ENCODE results near the gene FYCO1.

The FYCO1 gene

GRCh38 chr3:45907769-45908705, 87.6 kb downstream of the FYCO1 start:
- Mint-ChIP-seq H3K27me3 (no peaks in the 10 kb centered on the region), H3K4me1 (peaks cover 28 to 45% of the 10 kb centered on the region in 2 donors), H3K27ac (no peak overlapping the region), H3K9me3 (no peaks in the 10 kb centered on the region), H3K36me3 (peaks cover 10 to 12% of the 10 kb centered on the region in 2 donors), H3K4me3 (no peak overlapping the region)
- no peak for ATAC-seq (replicated peaks)
- DNase-seq, result no peak

GRCh38 chr3:45906681-45907407, 88.8 kb downstream of the FYCO1 start:
- ATAC-seq (replicated peaks), result no peak
- Mint-ChIP-seq H3K36me3 (peaks cover 10% of the 10 kb centered on the region in 2 donors), H3K4me1 (peaks cover 28 to 45% of the 10 kb centered on the region in 2 donors), H3K27ac (no peak overlapping the region), H3K4me3 (peak overlapping the region in 1 of 2 donors; percentile 6), H3K9me3 (no peaks in the 10 kb centered on the region), H3K27me3 (no peaks in the 10 kb centered on the region)
- no peak for DNase-seq

DNA sequence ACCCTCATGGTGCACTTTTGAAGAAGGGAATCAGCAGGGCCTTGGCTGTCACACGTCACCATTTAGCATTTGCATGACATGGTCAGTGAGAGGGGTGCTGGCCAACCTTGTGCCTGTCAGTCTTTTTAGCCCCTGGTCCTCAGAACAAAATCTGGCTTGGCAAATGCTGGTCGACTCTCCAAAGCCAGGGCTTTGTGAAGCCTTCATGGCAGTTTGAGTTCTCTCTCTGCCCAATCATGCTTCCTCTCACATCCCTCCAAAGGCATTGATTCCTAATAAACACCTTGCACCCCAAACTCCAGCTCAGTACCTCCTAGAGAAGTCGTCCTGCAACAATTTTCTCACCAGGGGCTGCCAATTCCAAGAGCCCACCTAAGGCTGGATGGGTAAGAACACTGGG, 89.9 kb downstream of the FYCO1 start:
- Mint-ChIP-seq H3K4me1 (peaks cover 28 to 45% of the 10 kb centered on the region in 2 donors), H3K4me3 (no peak overlapping the region), H3K27me3 (no peaks in the 10 kb centered on the region), H3K9me3 (no peaks in the 10 kb centered on the region), H3K36me3 (peaks cover 12 to 13% of the 10 kb centered on the region in 2 donors), H3K27ac (no peak overlapping the region)
- DNase-seq (no peak), ATAC-seq (replicated peaks) (no peak)

DNA sequence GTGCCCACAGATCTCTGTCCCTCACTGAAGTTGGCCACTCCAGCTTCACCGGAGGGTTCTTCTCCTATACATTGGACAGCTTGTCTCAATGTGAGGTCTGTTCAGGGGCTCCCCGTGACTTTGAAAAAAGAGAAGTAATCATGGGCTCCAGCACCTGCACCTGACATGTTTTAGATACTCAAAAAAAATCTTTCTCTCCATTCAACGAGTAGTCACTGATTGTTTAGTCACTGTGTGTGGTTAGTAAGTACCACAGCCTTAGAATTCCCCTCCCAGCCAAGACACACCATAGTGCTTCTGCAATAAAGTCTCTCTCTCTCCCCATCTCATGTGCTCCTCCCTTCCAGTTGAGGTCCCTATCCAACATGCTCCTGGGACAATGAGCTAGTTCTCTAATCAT, 90.7 kb downstream of the FYCO1 start:
- peak; percentile 93 to 97 for ATAC-seq (replicated peaks)
- DNase-seq, result peak; percentile 42
- peak overlapping the region in 1 of 2 donors; percentile 3 for H3K4me3 Mint-ChIP-seq
- peaks cover 24 to 39% of the 10 kb centered on the region in 2 donors for H3K4me1 Mint-ChIP-seq
- H3K27me3 Mint-ChIP-seq, result no peaks in the 10 kb centered on the region
- H3K9me3 Mint-ChIP-seq, result no peaks in the 10 kb centered on the region
- H3K36me3 Mint-ChIP-seq, result peaks cover 8 to 10% of the 10 kb centered on the region in 2 donors
- peak overlapping the region; percentile 57 for H3K27ac Mint-ChIP-seq

- Mint-ChIP-seq H3K4me3 (no peak overlapping the region), H3K9me3 (peaks cover 0 to 1% of the 10 kb centered on the region in 2 donors), H3K27ac (no peak overlapping the region), H3K36me3 (peaks cover 7 to 8% of the 10 kb centered on the region in 2 donors), H3K4me1 (peaks cover 19 to 32% of the 10 kb centered on the region in 2 donors), H3K27me3 (no peaks in the 10 kb centered on the region)
- DNase-seq (no peak), ATAC-seq (replicated peaks) (no peak)
Observed at GRCh38 chr3:45896956-45897355, 98.7 kb downstream of the FYCO1 start.

- Mint-ChIP-seq H3K36me3 (peaks cover 4 to 7% of the 10 kb centered on the region in 2 donors), H3K4me3 (no peak overlapping the region), H3K27ac (no peak overlapping the region), H3K27me3 (peaks cover 0 to 4% of the 10 kb centered on the region in 2 donors), H3K4me1 (peaks cover 23 to 41% of the 10 kb centered on the region in 2 donors), H3K9me3 (peaks cover 0 to 1% of the 10 kb centered on the region in 2 donors)
- ATAC-seq (replicated peaks), result no peak
- no peak for DNase-seq
Observed at GRCh38 chr3:45895686-45896468, 99.7 kb downstream of the FYCO1 start.

DNA sequence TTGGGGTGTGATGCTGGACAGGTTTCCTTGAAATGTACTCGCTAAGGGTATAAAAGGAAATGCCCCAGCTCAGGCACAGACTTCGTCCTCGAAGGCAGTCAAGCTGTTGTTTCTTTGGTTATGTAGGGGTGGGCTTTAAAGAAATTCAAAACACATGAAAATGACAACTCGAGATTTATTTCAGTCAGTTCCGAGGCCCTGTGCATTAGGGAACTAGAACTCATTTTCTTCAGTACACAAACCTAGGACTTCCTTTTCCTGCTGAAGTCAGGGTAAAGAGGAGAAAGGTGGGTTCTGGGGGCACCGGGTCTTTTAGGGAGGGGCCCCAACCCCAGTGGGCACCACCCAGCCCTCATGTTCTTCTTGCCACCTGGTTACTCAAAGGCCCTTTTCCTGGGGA, 101.6 kb downstream of the FYCO1 start:
- ATAC-seq (replicated peaks) (no peak), DNase-seq (no peak)
- Mint-ChIP-seq H3K27ac (no peak overlapping the region), H3K9me3 (peaks cover 0 to 1% of the 10 kb centered on the region in 2 donors), H3K4me1 (peaks cover 30 to 57% of the 10 kb centered on the region in 2 donors), H3K4me3 (peak overlapping the region in 1 of 2 donors; percentile 39), H3K27me3 (peaks cover 0 to 4% of the 10 kb centered on the region in 2 donors), H3K36me3 (peaks cover 0 to 5% of the 10 kb centered on the region in 2 donors)

- Mint-ChIP-seq H3K4me3 (no peak overlapping the region), H3K36me3 (peaks cover 0 to 2% of the 10 kb centered on the region in 2 donors), H3K27me3 (peaks cover 0 to 4% of the 10 kb centered on the region in 2 donors), H3K9me3 (peaks cover 0 to 1% of the 10 kb centered on the region in 2 donors), H3K4me1 (peaks cover 38 to 73% of the 10 kb centered on the region in 2 donors), H3K27ac (no peak overlapping the region)
- ATAC-seq (replicated peaks), result no peak
- no peak for DNase-seq
Observed at GRCh38 chr3:45892161-45892560, 103.5 kb downstream of the FYCO1 start.

- peaks cover 44 to 84% of the 10 kb centered on the region in 2 donors for H3K4me1 Mint-ChIP-seq
- no peak for DNase-seq
- no peak overlapping the region for H3K27ac Mint-ChIP-seq
- H3K36me3 Mint-ChIP-seq, result peaks cover 0 to 2% of the 10 kb centered on the region in 2 donors
- peaks cover 0 to 1% of the 10 kb centered on the region in 2 donors for H3K9me3 Mint-ChIP-seq
- ATAC-seq (replicated peaks), result no peak
- peaks cover 0 to 4% of the 10 kb centered on the region in 2 donors for H3K27me3 Mint-ChIP-seq
- H3K4me3 Mint-ChIP-seq, result peak overlapping the region; percentile 3 to 28
Observed at GRCh38 chr3:45890405-45890804, 105.2 kb downstream of the FYCO1 start.

DNA sequence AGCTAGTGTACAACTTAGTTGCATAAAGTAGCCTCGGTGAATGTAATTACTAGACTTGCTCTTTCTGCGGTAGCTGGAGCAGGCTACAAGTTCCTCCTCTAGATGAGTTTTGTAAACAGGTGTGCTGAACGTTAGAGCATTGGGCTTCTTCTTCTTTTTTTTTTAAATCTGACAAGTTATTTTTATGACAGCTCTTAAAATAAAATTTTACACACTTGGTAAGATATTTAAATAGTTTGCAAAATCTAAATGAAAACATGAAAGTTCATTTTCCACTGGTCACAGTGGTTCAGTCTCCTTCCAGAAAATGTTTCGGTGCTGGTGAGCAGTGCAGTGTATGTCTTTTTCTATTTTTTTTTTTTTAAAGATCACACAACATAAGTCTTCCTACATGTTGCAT, 106.3 kb downstream of the FYCO1 start:
- Mint-ChIP-seq H3K9me3 (peaks cover 0 to 1% of the 10 kb centered on the region in 2 donors), H3K27ac (no peak overlapping the region), H3K27me3 (peaks cover 4 to 7% of the 10 kb centered on the region in 2 donors), H3K4me3 (no peak overlapping the region), H3K4me1 (peaks cover 45 to 83% of the 10 kb centered on the region in 2 donors), H3K36me3 (peaks cover 0 to 2% of the 10 kb centered on the region in 2 donors)
- DNase-seq (no peak), ATAC-seq (replicated peaks) (peak; percentile 78 to 89)

- H3K27ac Mint-ChIP-seq, result no peak overlapping the region
- H3K4me3 Mint-ChIP-seq, result no peak overlapping the region
- H3K36me3 Mint-ChIP-seq, result peaks cover 0 to 2% of the 10 kb centered on the region in 2 donors
- peaks cover 34 to 70% of the 10 kb centered on the region in 2 donors for H3K4me1 Mint-ChIP-seq
- peaks cover 0 to 1% of the 10 kb centered on the region in 2 donors for H3K9me3 Mint-ChIP-seq
- DNase-seq, result no peak
- H3K27me3 Mint-ChIP-seq, result peaks cover 6 to 9% of the 10 kb centered on the region in 2 donors
- ATAC-seq (replicated peaks), result no peak
Observed at GRCh38 chr3:45887759-45888511, 107.7 kb downstream of the FYCO1 start.

GRCh38 chr3:45887285-45887684, 108.3 kb downstream of the FYCO1 start:
- peaks cover 0 to under 1% of the 10 kb centered on the region in 2 donors for H3K9me3 Mint-ChIP-seq
- no peak overlapping the region for H3K4me3 Mint-ChIP-seq
- peaks cover 6 to 9% of the 10 kb centered on the region in 2 donors for H3K27me3 Mint-ChIP-seq
- H3K4me1 Mint-ChIP-seq, result peaks cover 29 to 63% of the 10 kb centered on the region in 2 donors
- H3K36me3 Mint-ChIP-seq, result peaks cover 0 to 1% of the 10 kb centered on the region in 2 donors
- no peak for DNase-seq
- ATAC-seq (replicated peaks), result no peak
- no peak overlapping the region for H3K27ac Mint-ChIP-seq

All from stimulated activated naive B cell treated with anti-CD40 and anti-IgM and Interleukin-4, amounts not matched to agents 10 μg/mL and 1 μg/mL and 100 μg/mL, for 72 hours (primary cell).